HG02938 (cell line): ENCODE measurements around the gene MRPS23.
"Not testable (repeated sequence)": the region's sequence is repeated elsewhere in the genome, so short reads cannot be mapped to it uniquely, and the experiment has no call there.

Experiments
- ATAC-seq: cut with Tn5 transposase; IDR thresholded peaks from one replicate; pipeline ENCODE4 v1.9.1; 2021; ENCODE audit warnings: mild to moderate bottlenecking, moderate library complexity; ENCODE audit not compliant: unreplicated experiment

The MRPS23 gene

GRCh38 chr17:57864273-57864672, 14.4 kb upstream of the MRPS23 start:
- ATAC-seq: no peak

- no peak for ATAC-seq
Measured at GRCh38 chr17:57862694-57863667, 13.1 kb upstream of the MRPS23 start.

GRCh38 chr17:57861790-57862693, 12.2 kb upstream of the MRPS23 start:
- no peak for ATAC-seq

- ATAC-seq: no peak
Measured at GRCh38 chr17:57861000-57861789, 11.4 kb upstream of the MRPS23 start.

- ATAC-seq: no peak
Measured at GRCh38 chr17:57860414-57860999, 10.7 kb upstream of the MRPS23 start.

GRCh38 chr17:57859601-57860413, 10.0 kb upstream of the MRPS23 start:
- no peak for ATAC-seq

- ATAC-seq: no peak
Measured at GRCh38 chr17:57858838-57859237, 9.0 kb upstream of the MRPS23 start.

GRCh38 chr17:57856792-57857620, 7.2 kb upstream of the MRPS23 start:
- ATAC-seq: no peak

GRCh38 chr17:57855391-57856035, 5.7 kb upstream of the MRPS23 start:
- ATAC-seq: no peak

GRCh38 chr17:57853695-57854094, 3.9 kb upstream of the MRPS23 start:
- ATAC-seq: no peak

GRCh38 chr17:57852955-57853328, 3.1 kb upstream of the MRPS23 start:
- no peak for ATAC-seq

- no peak for ATAC-seq
Measured at GRCh38 chr17:57852092-57852954, 2.5 kb upstream of the MRPS23 start.

- no peak for ATAC-seq
Measured at GRCh38 chr17:57849163-57849873, 526 bp downstream of the MRPS23 start.

GRCh38 chr17:57846056-57846945, 3.5 kb downstream of the MRPS23 start:
- not testable (repeated sequence) for ATAC-seq

GRCh38 chr17:57842280-57842679, 7.6 kb downstream of the MRPS23 start:
- no peak for ATAC-seq

- ATAC-seq: no peak
Measured at GRCh38 chr17:57839571-57839923, 10.3 kb downstream of the MRPS23 start.
